Loucy (cell line): ENCODE results near the gene SIL1.

Experiments
- EZH2phosphoT487 ChIP-seq: fragments of 200-600 bp; IDR thresholded peaks from 2 replicates; pipeline ENCODE4 v1.6.1; 2018; ENCODE audit warnings: antibody characterized with exemption, mild to moderate bottlenecking, moderate library complexity, borderline replicate concordance
- TF ChIP-seq, protein P1 (sequence below): fragments of 200-600 bp; sonication (generic); conservative IDR thresholded peaks from 2 replicates; pipeline ENCODE4 v1.5.1; 2014; ENCODE audit warnings: mild to moderate bottlenecking, antibody characterized with exemption, low read length

DNA sequence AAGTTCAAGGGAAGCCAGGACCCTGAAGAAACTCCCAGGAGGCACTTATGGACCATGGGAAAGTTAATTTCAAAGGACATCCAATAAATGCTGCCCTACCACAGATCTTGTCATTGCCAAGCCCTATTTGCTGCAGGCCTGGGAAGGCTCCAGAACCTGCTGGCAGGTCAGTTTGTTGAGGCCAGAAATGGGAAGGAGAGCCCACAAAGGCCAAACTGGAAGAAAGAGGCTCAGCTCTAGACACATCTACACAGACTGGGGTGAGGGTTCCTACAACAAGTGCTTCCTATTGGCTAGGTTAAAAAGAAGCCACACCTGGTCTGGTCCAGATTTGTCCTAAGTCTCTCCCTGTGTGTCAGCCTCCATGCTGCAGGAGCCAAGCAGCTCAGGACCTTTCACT, 94.4 kb downstream of the SIL1 start:
- TF ChIP-seq, protein P1, sequence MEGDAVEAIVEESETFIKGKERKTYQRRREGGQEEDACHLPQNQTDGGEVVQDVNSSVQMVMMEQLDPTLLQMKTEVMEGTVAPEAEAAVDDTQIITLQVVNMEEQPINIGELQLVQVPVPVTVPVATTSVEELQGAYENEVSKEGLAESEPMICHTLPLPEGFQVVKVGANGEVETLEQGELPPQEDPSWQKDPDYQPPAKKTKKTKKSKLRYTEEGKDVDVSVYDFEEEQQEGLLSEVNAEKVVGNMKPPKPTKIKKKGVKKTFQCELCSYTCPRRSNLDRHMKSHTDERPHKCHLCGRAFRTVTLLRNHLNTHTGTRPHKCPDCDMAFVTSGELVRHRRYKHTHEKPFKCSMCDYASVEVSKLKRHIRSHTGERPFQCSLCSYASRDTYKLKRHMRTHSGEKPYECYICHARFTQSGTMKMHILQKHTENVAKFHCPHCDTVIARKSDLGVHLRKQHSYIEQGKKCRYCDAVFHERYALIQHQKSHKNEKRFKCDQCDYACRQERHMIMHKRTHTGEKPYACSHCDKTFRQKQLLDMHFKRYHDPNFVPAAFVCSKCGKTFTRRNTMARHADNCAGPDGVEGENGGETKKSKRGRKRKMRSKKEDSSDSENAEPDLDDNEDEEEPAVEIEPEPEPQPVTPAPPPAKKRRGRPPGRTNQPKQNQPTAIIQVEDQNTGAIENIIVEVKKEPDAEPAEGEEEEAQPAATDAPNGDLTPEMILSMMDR, result no peak
- TF ChIP-seq EZH2phosphoT487, result no peak
